ENCODE results near the gene TMTC1.
"Not testable (repeated sequence)": the region's sequence is repeated elsewhere in the genome, so short reads cannot be mapped to it uniquely, and the experiment has no call there.

Gene TMTC1

GRCh38 chr12:29783773-29784666 is at the start of gene TMTC1:
TMTC1 (minus strand) TSS chr12:29783942; CDS start chr12:29783751, 191 bp downstream.
- no peak for FAIRE-seq

GRCh38 chr12:29831173-29831572 is 47.4 kb upstream of the TMTC1 start:
- no peak for FAIRE-seq

GRCh38 chr12:29830391-29830790 is 46.6 kb upstream of the TMTC1 start:
- no peak for FAIRE-seq

- no peak for FAIRE-seq
These were observed 35.3 kb upstream of the TMTC1 start for GRCh38 chr12:29818916-29819623.

GRCh38 chr12:29816874-29817725 is 33.4 kb upstream of the TMTC1 start:
- FAIRE-seq = no peak

GRCh38 chr12:29809616-29810361 is 26.0 kb upstream of the TMTC1 start:
- FAIRE-seq = not testable (repeated sequence)

GRCh38 chr12:29807129-29807528 is 23.4 kb upstream of the TMTC1 start:
- no peak for FAIRE-seq

GRCh38 chr12:29804019-29804418 is 20.3 kb upstream of the TMTC1 start:
- FAIRE-seq = no peak

- no peak for FAIRE-seq
These were observed 15.8 kb upstream of the TMTC1 start for GRCh38 chr12:29799591-29799990.

- no peak for FAIRE-seq
These were observed 14.0 kb upstream of the TMTC1 start for GRCh38 chr12:29797565-29798355.

GRCh38 chr12:29796823-29797263 is 13.1 kb upstream of the TMTC1 start:
- no peak for FAIRE-seq

GRCh38 chr12:29795715-29796114 is 12.0 kb upstream of the TMTC1 start:
- no peak for FAIRE-seq

GRCh38 chr12:29794862-29795261 is 11.1 kb upstream of the TMTC1 start:
- FAIRE-seq = no peak

- FAIRE-seq = no peak
These were observed 9.1 kb upstream of the TMTC1 start for GRCh38 chr12:29792853-29793252.

- FAIRE-seq = no peak
These were observed 8.4 kb upstream of the TMTC1 start for GRCh38 chr12:29792132-29792531.

GRCh38 chr12:29782871-29783772 is 620 bp downstream of the TMTC1 start:
- FAIRE-seq = no peak

- FAIRE-seq = no peak
These were observed 1.4 kb downstream of the TMTC1 start for GRCh38 chr12:29782285-29782870.

GRCh38 chr12:29781705-29782266 is 2.0 kb downstream of the TMTC1 start:
- no peak for FAIRE-seq

- no peak for FAIRE-seq
These were observed 2.6 kb downstream of the TMTC1 start for GRCh38 chr12:29781188-29781587.

GRCh38 chr12:29780084-29780483 is 3.7 kb downstream of the TMTC1 start:
- FAIRE-seq = no peak
